Measurements from ENCODE around the gene EIF3D.
A peak's percentile ranks its signal among the peaks of the same experiment; 100 is the strongest.

EIF3D gene

DNA sequence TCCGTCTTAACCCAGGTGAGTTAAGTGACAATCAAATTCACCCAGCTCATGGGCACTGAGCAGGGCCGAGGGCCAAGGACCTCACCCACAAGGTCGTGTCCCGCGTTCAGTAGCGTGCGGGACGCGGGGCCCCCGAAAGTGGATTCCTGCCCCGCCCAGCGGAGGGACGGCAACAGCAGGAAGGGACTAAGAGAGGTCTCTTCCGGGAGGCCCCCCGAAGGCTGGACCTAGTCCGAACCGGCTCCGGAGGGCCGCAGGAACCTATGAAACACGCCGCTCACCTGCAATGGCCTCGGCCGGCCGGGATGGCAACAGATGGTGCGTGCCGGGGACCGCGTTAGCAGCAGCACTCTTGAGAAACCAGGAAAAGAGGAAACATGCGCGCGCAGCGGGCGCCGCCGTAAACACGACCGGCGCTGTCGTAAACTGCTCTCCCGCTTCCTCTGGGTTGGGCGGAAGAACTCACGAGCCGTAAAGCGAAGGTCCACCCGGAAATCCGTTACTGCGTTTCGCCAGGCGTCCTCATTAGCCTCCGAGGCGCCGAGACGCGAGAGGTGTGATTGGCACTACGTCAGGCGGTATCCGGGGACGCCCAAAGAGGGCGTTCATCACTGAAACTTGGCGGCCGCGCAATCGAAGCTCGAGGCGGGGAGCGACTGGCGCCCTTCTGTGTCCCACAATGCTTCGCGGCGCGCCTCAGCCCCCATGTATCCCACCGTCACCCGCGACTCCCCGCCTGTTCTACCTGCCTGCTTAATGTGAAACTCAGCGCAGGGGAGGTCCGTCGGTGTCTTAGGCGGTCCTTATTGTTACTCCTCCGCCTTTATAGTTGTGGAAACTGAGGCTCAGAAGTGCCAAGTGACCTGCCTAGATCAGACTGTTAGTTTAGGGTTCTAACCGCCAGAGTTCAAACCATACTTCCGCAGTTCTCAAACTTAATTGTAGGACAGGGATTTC lies at the start of gene EIF3D:
EIF3D (minus strand) TSS at position 372 of the 957 bp plus-strand sequence. CDS start 3,045 bp downstream, outside the sequence.
- peak; percentile 97 for DNase-seq

- DNase-seq, result no peak
These were observed 49.7 kb upstream of the EIF3D start for GRCh38 chr22:36578619-36579018.

DNA sequence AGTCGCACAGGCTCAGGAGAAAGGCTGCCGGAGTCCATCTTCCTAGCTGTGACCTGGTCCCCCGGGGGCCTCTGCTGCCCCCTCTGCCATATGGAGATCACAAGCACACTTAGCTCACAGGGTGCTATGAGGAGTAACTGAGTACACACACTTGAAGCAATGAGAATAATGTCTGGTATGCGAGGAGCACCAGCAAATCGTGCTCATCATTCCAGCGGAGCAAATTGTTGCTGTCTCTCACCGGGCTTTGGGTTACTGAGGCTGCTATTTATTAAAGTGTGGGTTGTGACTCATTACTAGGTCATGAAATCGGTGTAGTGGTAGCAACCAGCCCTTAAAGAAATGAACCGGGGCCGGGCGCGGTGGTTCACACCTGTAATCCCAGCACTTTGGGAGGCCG lies 48.1 kb upstream of the EIF3D start:
- no peak for DNase-seq

DNA sequence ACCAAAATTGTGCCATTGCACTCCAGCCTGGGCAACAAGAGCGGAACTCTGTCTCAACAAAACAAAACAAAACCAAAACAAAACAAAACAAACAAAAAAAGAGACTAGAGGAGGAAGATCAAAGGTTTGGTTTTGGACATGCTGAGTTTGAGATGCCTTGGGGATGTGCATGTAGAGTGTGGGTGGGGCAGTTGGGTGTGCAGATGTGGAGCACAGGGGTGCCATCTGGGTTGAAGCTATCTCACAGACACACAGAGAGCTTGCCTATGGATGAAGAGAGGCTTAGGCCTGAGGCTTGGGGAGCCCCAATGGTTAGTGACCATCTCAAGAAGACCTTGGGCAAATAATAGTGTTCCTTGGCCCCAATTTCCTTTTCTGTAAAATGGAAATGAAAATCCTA lies 45.8 kb upstream of the EIF3D start:
- no peak for DNase-seq

- DNase-seq, result no peak
These were observed 44.9 kb upstream of the EIF3D start for GRCh38 chr22:36573815-36574363.

DNA sequence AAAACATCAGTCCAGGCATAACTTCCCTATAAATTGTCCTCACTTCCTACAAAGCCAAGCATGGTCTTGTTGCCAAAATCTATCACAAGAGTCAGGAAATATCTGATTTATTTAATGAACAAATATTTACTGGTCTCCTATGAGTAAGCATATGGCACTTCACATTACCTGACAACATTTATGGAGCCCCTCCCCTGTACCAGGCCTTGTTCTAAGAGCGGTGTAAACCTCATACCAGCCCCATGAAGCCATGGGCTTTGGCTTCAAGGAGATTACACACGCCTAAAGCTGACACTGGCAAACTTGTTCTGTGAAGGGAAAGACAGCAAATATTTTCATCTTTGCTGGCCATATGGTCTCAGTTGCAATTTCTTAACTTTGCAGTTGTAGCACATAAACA lies 43.0 kb upstream of the EIF3D start:
- DNase-seq, result no peak

- no peak for DNase-seq
These were observed 41.0 kb upstream of the EIF3D start for GRCh38 chr22:36569999-36570398.

DNA sequence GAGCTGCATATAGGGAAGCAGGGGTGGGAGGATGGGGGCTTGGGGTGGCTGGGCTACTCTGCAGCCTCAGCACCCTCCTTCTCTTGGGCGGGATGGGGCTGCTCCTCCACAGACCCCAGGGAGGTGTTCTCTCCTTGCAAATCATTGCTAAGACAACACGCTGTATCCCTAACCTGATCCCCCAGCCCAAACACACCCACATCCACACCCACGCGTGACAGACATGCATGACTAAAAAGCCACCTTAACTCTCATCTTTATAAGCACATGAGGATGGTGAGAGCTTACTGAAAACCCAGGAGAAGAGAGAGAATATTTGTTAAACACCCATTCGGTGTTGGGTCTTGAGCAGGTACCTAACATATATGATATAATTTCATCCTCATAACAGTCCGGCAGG lies 39.9 kb upstream of the EIF3D start:
- DNase-seq, result no peak

DNA sequence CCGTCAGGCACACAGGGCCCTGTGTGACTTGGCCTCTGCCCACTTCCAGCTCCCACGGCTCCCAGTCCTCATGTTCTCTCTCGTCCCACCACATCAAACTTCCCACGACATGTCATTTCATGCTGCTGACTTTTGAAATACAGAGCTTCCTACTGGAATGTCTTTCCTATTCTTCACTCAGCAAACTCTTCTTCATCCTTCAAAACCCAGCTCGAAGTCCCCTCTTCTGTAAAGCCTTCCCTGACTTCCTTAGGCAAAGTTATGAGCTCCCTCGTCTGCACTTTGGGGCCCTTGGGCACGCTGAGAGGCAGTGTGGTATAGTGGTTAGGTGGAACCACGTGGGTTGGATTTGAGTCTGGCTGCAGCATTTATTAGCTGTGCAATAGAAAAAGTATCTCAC lies 37.8 kb upstream of the EIF3D start:
- no peak for DNase-seq

GRCh38 chr22:36565686-36566085 lies 36.7 kb upstream of the EIF3D start:
- DNase-seq, result no peak

GRCh38 chr22:36565159-36565507 lies 36.2 kb upstream of the EIF3D start:
- no peak for DNase-seq

DNA sequence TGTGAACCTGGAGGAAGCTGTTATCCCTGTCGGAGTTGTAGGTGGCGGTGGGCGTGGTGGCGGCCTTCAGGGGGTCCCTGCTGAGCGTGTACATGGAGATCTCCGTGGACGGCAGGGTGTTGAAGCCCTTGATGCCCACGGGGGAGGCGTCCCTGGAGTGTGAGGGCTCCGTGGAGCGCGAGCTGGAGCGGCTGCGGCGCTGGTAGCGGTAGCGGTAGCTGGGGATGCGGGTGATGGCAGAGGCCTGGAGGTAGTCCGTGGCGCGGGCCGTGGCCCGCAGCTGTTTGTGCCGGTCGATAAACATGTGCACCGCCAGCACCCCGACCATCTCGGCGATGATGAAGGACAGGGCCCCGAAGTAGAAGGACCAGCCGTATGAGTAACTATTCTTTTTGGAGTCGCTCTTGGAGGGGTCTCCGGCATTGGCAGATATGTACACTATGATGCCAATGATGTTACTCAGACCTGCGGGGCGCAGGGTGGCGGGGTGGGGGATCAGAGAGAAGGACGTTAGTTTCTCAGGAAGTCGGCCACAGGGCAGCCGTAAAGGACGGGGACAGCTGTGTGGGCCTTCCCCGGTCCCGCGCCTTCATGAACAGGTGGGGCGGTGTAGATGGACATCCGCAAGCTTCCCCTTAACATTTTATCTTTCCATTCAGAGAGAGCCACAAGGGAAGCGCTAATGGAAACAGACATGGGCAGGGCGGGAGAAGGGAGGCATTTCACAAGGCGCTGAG lies 35.6 kb upstream of the EIF3D start:
- no peak for DNase-seq

DNA sequence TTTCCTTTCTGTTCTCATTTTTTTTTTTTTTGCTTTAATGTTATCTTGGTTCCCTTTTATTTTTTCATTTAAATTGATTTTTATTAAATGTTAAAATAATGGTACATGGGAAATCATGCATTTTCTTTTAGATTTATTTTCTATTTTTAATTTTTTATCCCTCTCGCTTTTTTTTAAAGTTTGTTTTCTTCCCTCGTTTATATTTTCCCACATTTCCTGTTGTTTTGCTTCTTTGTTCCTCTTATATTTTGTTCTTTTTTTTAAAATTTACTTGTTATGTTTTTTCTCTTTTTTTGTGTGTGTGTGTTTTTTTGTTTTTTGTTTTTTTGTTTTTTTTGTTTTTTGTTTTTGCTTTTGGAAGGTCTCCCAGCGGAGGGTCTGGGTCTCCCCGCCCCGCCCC lies 34.9 kb upstream of the EIF3D start:
- no peak for DNase-seq

GRCh38 chr22:36563444-36563843 lies 34.5 kb upstream of the EIF3D start:
- DNase-seq, result no peak

- no peak for DNase-seq
These were observed 34.0 kb upstream of the EIF3D start for GRCh38 chr22:36563001-36563400.

GRCh38 chr22:36562261-36562835 lies 33.4 kb upstream of the EIF3D start:
- no peak for DNase-seq

GRCh38 chr22:36561291-36561811 lies 32.4 kb upstream of the EIF3D start:
- DNase-seq, result no peak

DNA sequence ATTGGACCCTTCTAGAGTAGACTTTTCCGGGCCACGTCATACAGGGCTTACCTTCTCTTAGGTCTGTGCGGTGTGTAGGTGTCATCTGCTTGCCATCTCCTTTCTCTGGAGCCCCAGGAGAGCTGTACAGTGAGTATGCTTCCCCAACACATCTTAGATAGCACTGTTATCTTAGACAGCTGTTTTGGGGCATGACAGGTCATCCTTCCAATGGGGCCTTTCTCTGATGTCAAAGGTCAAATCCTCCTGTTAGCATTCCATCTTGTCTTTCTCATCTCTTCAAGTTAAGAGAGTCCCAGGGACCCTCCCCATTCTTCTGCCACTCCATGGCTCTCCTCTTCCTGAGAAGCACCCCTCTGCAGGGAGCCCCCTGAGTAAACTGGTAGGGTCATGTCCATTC lies 31.0 kb upstream of the EIF3D start:
- DNase-seq, result no peak

DNA sequence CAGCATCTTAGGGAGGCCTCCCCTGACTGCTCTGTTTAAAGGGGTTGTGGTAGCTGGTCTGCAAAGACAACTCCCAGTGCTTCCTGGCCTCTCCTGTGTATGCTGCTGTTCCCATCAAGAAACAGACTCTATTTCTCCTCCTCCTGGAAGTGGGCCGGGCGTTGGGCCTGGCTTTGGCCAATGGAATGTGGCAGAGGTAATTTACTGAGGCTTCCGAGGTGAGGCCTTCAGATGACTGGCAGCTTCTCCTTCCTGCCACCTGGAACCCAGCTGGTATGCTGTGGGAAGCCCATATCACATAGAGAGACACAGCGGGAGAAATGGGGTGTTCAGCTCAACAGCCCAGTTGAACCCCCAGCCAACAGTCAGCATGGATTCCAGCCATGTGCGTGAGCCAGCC lies 25.1 kb upstream of the EIF3D start:
- no peak for DNase-seq

GRCh38 chr22:36552289-36552688 lies 23.3 kb upstream of the EIF3D start:
- DNase-seq, result no peak

- DNase-seq, result no peak
These were observed 21.9 kb upstream of the EIF3D start for GRCh38 chr22:36550701-36551495.

DNA sequence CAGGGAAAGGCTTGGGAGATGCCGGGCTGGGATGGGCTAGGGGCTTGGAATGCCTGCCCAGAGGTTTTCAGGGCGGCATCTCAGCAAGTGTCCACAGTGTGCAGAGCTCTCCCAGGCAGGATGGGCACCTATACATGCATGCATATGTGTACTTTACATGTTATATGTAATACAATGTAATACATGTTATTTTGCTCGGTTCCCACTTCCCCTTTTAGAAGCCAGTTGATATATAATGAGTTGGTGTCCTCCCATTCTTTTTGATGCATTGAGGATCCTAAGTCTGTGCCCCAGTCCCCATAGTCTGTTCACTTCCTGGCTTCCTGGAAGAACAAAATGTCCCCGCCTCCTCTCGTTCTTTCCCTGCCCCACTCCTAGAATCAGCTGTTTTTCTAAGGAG lies 20.1 kb upstream of the EIF3D start:
- no peak for DNase-seq
